Activated CD8-positive, alpha-beta memory T cell treated with anti-CD3 and anti-CD28 coated beads for 4 hours (primary cell): Measurements from ENCODE around the gene U2AF1L4.
A peak's percentile ranks its signal among the peaks of the same experiment; 100 is the strongest.
"Not testable (repeated sequence)": the region's sequence is repeated elsewhere in the genome, so short reads cannot be mapped to it uniquely, and the experiment has no call there.

Experiments
- DNase-seq, 2 donors: peaks; one replicate each; pipeline ENCODE4 v3.0.0-alpha.2; 2020; ENCODE audit warnings: low read depth in 2 of 2

The U2AF1L4 gene

GRCh38 chr19:35725216-35725861, 19.9 kb downstream of the U2AF1L4 start:
- DNase-seq = no peak

DNA sequence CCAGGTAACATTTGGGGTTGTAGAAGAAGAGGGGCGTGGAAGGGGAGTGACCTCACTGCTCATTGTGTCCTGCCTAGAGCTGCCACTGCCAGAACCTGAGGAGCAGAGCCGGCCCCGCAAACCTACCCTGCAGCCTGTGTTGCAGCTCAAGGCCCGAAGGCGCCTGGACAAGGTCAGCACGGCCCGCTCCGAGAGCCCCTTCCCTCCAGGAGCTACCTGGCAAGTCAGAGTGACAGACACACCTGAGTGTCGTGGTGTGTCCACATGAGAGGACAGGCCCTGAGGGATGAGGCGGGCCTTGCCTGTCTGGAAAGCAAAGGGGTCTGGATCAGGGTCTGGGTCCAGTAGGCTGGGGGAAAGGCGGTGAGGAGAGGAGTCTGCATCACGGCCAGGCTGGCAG, 20.7 kb downstream of the U2AF1L4 start:
- no peak for DNase-seq

DNA sequence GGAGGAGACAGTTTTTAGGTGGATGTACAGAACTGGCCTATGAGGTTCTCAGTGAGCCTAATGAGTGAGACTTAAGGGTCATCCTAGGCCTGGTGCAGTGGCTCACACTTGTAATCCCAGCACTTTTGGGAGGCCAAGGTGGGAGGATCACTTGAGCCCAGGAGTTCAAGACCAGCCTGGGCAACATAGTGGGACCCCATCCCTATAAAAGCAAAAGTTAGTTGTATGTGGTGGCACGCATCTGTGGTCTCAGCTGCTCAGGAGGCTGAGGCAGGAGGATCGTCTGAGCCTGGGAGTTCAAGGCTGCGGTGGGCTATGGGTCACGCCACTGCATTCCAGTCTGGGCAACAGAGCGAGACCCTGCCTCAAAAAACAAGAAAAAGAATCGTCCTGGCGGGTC, 21.1 kb downstream of the U2AF1L4 start:
- not testable (repeated sequence) for DNase-seq

DNA sequence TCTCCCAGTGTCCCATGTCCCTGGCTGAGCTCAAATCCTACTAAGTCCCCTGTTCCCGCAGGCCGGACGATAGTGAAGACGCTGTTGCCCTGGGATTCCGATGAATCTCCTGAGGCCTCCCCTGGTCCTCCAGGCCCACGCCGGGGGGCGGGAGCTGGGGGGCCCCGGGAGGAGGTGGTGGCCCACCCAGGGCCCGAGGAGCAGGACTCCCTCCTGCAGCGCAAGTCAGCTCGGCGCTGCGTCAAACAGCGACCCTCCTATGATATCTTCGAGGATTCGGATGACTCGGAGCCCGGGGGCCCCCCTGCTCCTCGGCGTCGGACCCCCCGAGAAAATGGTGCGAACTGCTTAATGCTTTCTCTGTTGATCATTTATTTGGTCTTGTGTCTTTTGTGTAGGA, 21.5 kb downstream of the U2AF1L4 start:
- no peak for DNase-seq

GRCh38 chr19:35722897-35723296, 22.3 kb downstream of the U2AF1L4 start:
- no peak for DNase-seq

DNA sequence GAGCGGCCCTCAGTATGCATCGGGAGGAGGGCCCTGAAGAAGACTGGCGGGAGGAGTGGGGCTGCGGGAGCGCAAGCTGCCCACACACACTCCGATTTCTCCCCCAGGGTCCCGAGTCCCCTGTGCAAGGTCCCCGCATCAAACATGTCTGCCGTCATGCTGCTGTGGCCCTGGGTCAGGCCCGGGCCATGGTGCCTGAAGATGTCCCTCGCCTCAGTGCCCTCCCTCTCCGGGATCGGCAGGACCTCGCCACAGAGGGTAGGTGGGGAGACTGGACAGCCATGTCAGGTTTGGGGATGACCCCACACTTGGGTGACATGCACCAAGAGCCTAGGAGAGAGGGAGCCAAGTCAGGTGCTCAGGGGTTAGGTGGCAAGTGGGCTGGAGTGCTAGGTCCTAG, 22.8 kb downstream of the U2AF1L4 start:
- DNase-seq = no peak

DNA sequence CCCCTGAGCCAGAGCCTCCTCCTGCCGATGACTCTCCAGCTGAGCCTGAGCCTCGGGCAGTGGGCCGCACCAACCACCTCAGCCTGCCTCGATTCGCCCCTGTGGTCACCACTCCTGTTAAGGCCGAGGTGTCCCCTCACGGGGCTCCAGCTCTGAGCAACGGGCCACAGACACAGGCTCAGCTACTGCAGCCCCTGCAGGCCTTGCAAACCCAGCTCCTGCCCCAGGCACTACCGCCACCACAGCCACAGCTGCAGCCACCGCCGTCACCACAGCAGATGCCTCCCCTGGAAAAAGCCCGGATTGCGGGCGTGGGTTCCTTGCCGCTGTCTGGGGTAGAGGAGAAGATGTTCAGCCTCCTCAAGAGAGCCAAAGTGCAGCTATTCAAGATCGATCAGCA, 23.8 kb downstream of the U2AF1L4 start:
- DNase-seq = no peak

- DNase-seq = no peak
These were observed 24.6 kb downstream of the U2AF1L4 start for GRCh38 chr19:35720648-35721047.

DNA sequence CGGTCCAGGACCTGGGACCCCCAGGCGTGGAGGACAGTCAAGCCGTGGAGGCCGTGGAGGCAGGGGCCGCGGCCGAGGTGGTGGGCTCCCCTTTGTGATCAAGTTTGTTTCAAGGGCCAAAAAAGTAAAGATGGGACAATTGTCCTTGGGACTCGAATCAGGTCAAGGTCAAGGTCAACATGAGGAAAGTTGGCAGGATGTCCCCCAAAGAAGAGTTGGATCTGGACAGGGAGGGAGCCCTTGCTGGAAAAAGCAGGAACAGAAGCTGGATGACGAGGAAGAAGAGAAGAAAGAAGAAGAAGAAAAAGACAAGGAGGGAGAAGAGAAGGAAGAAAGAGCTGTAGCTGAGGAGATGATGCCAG, 25.1 kb downstream of the U2AF1L4 start:
- DNase-seq = no peak

GRCh38 chr19:35719402-35720162, 25.6 kb downstream of the U2AF1L4 start:
- no peak for DNase-seq

GRCh38 chr19:35718345-35719041, 26.7 kb downstream of the U2AF1L4 start:
- peak; percentile 43 to 52 for DNase-seq

DNA sequence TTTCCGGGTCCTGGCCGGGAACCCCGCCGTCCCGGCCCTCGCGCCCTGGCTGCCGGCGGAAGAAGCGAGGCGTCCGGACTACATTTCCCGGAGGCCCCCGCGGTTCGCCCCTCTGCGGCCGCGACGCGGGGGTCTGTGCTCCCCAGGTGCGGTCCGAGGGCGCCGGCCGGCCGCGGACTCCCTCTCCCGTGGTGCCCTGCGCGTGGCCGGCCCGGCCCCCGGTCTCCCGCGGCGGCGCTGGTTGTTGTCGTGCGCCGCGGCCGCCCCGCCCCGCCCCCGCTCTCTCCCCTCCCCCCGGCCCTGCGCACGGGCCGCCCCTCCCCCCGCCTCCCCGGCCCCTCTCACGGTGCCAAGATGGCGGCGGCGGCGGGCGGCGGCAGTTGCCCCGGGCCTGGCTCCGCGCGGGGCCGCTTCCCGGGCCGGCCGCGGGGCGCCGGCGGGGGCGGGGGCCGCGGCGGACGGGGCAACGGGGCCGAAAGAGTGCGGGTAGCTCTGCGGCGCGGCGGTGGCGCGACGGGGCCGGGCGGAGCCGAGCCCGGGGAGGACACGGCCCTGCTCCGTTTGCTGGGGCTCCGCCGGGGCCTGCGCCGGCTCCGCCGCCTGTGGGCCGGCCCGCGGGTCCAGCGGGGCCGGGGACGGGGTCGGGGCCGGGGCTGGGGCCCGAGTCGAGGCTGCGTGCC, 27.4 kb downstream of the U2AF1L4 start, which contains the start of gene KMT2B:
Gene KMT2B, plus strand, starts transcription at position 339 of the 680 bp plus-strand sequence. Its CDS starts 16 bp downstream, at position 355.
- DNase-seq = no peak

- DNase-seq = peak; percentile 91 to 95
These were observed 28.2 kb downstream of the U2AF1L4 start for GRCh38 chr19:35716801-35717664.

GRCh38 chr19:35715981-35716800, 29.0 kb downstream of the U2AF1L4 start:
- no peak for DNase-seq

GRCh38 chr19:35715355-35715809, 29.8 kb downstream of the U2AF1L4 start:
- no peak for DNase-seq

GRCh38 chr19:35714601-35715354, 30.4 kb downstream of the U2AF1L4 start:
- no peak for DNase-seq

DNA sequence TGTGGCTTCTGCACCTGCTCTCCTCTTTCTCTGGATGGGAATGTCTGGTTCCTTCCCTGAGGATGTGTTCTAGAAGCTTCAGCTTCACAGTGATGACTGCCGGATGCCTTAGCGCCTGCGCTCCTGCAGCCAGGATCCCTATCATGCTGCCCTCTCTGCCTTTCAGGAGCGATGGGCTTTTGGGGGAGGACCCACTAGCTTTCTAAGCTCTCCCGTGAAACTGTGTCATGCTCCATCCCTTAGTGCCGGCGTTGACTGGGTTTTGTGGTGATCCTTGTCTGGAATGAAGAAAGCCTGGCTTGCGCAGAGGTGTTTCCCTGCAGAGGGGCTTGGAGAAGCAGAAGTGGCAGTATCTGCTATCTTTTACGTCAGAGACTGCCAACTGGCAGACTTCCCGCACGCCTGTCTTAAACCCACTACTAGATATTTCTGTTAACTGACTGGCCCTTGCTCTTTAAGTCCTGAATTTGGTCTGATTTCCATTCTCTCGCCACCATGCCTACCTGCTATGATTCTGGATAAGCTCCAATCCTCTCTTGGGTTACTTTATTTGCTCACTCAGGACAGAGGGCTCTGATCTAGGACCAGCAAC, 31.2 kb downstream of the U2AF1L4 start:
- DNase-seq = no peak

DNA sequence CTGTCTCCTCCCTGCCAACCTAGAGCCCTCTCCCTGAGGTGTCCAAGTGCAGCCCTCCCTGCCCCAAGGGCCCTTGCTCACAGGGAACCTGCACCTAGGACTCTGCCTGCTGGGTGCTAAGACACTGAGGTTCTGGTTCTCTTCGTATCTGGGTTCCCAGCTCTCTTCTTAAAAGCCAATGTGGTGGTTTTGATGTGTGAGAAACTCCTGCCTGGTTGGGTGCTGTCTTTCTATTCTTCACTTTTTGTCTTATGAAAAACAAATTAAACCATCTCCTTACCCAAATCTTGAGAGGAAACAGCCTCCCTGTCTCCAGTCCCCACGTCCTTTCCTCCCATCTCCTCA, 31.7 kb downstream of the U2AF1L4 start:
- DNase-seq = no peak
